IPS-NIHi11 (cell line): Measurements from ENCODE around the gene PLIN4.
A peak's percentile ranks its signal among the peaks of the same experiment; 100 is the strongest.

Experiments
- DNase-seq: peaks from one replicate; pipeline ENCODE4 v3.0.0; 2012; ENCODE audit warnings: mixed read lengths, low spot score

PLIN4 gene

DNA sequence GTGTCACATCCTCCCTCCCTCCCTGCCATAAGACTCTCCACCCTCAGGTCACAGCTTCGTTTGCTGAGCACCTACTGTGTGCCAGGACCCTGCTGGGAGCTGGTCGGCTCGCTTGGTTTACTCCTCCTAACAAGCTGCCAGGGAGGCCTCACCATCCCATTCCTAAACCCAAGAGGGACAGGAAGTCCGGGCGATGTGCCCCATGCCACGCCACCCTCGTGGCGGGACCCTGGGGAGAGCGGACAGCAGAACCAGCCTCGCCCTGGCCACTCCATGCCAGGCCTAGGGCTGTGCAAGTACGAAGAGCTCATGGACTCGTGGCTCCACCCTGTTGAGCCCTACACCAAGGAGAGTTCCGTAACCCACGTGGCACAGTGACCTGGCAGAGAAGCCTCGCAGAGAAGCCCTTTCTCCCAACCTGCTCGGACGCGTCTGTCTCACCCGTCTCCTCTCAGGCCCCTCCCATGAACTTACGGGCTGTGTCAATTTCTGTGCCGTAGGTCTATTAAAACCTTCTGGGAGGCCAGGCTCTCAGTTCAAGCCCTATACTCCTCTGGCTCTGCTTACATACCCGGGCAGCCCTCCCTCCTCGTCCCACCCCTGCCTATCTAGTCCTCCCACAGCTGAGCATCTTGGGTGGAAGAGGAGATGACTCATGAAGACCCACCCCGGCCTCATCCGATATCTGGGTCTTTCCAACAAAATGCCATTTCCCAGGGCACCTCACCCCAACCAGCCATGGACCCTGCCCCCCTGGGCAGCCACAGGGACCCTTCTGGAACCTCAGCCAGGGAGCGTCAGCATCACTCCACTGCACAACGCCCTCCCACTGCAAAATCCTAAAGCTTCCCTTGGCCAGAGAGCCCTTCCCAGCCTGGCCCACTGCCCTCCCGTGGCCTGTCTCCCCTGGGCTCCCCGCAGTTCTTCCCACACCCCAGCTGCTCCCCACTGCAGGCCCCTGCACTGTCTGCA lies 63.3 kb downstream of the PLIN4 start:
- no peak for DNase-seq

DNA sequence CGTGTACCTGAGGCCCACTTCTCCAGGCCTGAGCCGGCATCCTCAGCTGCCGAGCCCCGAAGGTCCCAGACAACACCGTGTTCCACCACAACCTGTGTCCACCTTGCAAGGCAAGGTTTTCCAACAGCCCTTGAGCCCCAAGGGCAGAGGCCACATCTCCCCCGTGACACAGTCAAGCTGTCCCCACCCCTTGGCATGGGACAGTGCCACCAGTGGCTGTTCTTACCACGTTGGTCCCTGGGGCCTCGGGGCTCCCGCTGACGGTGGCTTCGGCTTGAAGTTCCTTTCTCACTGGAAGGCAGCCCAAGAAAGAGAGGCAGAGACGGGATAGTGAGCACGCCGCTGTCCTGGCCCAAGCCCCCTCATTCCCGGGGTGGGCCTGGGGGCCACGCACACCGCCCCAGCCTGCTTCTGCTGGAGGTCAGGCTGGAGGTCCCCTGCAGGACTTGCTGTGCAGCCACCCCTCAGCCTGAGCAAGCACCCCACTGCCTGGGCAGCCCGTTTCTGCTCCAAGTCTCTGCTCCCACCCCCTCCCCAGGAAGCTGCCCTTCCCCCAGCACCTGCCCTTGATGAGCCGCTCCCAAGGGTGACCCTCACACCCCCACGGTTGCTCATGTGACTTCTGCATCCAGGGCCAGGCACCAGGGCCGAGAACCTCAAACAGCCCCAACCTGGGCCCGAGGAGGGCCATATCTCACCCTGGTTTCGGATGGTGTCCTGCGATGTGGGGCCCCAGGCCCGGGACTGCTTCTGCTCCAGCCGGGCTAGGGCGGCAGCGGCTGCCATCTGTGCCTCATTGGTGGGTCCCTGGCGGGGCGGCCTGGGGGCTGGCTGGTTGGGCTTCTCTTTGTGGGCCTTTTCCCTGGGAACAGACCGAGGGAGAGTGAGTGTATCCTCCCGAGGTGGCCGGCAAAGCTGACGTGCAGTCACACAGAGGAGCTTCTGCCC lies 64.8 kb downstream of the PLIN4 start:
- DNase-seq, result peak; percentile 18

- DNase-seq, result peak; percentile 17
Observed at GRCh38 chr19:4452230-4452990, 65.9 kb downstream of the PLIN4 start.
